GM23338 (cell line): ENCODE results near the gene KMT2C. TPM values are rescaled to one million over a fixed set of nuclear protein-coding genes. Genes with fewer than 3 reads are reported as not detected.

Source experiments
- ATAC-seq: fragments of 200-7000 bp; cut with Tn5 transposase; 3 replicates; pipeline ENCODE4 v1.9.1; 2020
- DNase-seq: peaks from one replicate; pipeline ENCODE4 v3.0.0-alpha.2; 2015; ENCODE audit warnings: low spot score
- H2AFZ ChIP-seq: fragments of 200-600 bp; sonication (generic); 2 replicates; pipeline ENCODE4 v1.8.0; 2016; ENCODE audit warnings: antibody characterized with exemption, mild to moderate bottlenecking, moderate library complexity
- H3F3A ChIP-seq: fragments of 200-600 bp; sonication (generic); replicated peaks from 2 replicates; pipeline ENCODE4 v1.8.0; 2017; ENCODE audit warnings: antibody characterized with exemption, mixed run types, low read depth
- H3K27ac ChIP-seq: fragments of 200-600 bp; sonication (generic); 2 replicates; pipeline ENCODE4 v1.6.1; 2016; ENCODE audit warnings: low read depth
- H3K27me3 ChIP-seq: fragments of 200-600 bp; sonication (generic); 2 replicates; pipeline ENCODE4 v1.8.0; 2016; ENCODE audit warnings: mild to moderate bottlenecking, mixed run types, moderate library complexity; ENCODE audit not compliant: insufficient read depth
- H3K36me3 ChIP-seq: fragments of 200-600 bp; sonication (generic); 2 replicates; pipeline ENCODE4 v1.8.0; 2016; ENCODE audit warnings: mild to moderate bottlenecking; ENCODE audit not compliant: insufficient read depth
- H3K4me1 ChIP-seq: fragments of 200-600 bp; sonication (generic); 2 replicates; pipeline ENCODE4 v1.8.0; 2016; ENCODE audit warnings: mild to moderate bottlenecking, moderate library complexity; ENCODE audit not compliant: insufficient read depth
- H3K4me2 ChIP-seq: fragments of 200-600 bp; sonication (generic); 2 replicates; pipeline ENCODE4 v1.7.1; 2017; ENCODE audit warnings: mixed run types
- H3K4me3 ChIP-seq: fragments of 200-600 bp; sonication (generic); 2 replicates; pipeline ENCODE4 v1.6.1; 2016; ENCODE audit warnings: mixed run types
- H3K79me2 ChIP-seq: fragments of 200-600 bp; sonication (generic); replicated peaks from 2 replicates; pipeline ENCODE4 v1.8.0; 2017; ENCODE audit warnings: mild to moderate bottlenecking; ENCODE audit not compliant: insufficient read depth
- H3K9me2 ChIP-seq: fragments of 200-600 bp; sonication (generic); 2 replicates; pipeline ENCODE4 v1.8.0; 2017; ENCODE audit not compliant: insufficient read depth
- H4K20me1 ChIP-seq: fragments of 200-600 bp; sonication (generic); replicated peaks from 2 replicates; pipeline ENCODE4 v1.8.0; 2017; ENCODE audit warnings: mild to moderate bottlenecking; ENCODE audit not compliant: insufficient read depth
- H3K27ac Mint-ChIP-seq: 2 replicates; pipeline ENCODE4 v1.8.0; 2020; ENCODE audit warnings: inconsistent platforms, mild to moderate bottlenecking, moderate library complexity, mixed read lengths
- H3K27me3 Mint-ChIP-seq: 3 replicates; pipeline ENCODE4 v1.8.0; 2022; ENCODE audit warnings: low read depth, mild to moderate bottlenecking, moderate library complexity, mixed read lengths, inconsistent platforms; ENCODE audit not compliant: insufficient read depth, poor library complexity
- H3K36me3 Mint-ChIP-seq: 3 replicates; pipeline ENCODE4 v1.8.0; 2021; ENCODE audit warnings: low read depth, mild to moderate bottlenecking, inconsistent platforms, moderate library complexity, mixed read lengths
- H3K4me1 Mint-ChIP-seq: 3 replicates; pipeline ENCODE4 v1.8.0; 2020; ENCODE audit warnings: mild to moderate bottlenecking, inconsistent platforms, mixed read lengths
- H3K4me3 Mint-ChIP-seq: 3 replicates; pipeline ENCODE4 v1.8.0; 2021; ENCODE audit warnings: moderate library complexity, mild to moderate bottlenecking, inconsistent platforms, mixed read lengths
- H3K9me3 Mint-ChIP-seq: 3 replicates; pipeline ENCODE4 v1.8.0; 2020; ENCODE audit warnings: moderate library complexity, mild to moderate bottlenecking, inconsistent platforms, mixed read lengths
- EZH2phosphoT487 ChIP-seq: fragments of 200-600 bp; sonication (generic); IDR thresholded peaks from one replicate; pipeline ENCODE4 v1.8.1; 2018; ENCODE audit warnings: antibody characterized with exemption; ENCODE audit not compliant: unreplicated experiment
- JUNB ChIP-seq: IDR thresholded peaks from one replicate; pipeline ENCODE4 v1.6.1; 2016; ENCODE audit warnings: antibody characterized with exemption; ENCODE audit not compliant: unreplicated experiment
- NANOG ChIP-seq: IDR thresholded peaks from 2 replicates; pipeline ENCODE4 v1.6.1; 2016; ENCODE audit warnings: antibody characterized with exemption, borderline replicate concordance
- STAT1 ChIP-seq: IDR thresholded peaks from one replicate; pipeline ENCODE4 v1.6.1; 2016; ENCODE audit warnings: antibody characterized with exemption; ENCODE audit not compliant: unreplicated experiment
- ZNF331 ChIP-seq: fragments of 250-450 bp; sonication (Bioruptor Pico); IDR thresholded peaks from 2 replicates; pipeline ENCODE4 v1.5.0; 2020; ENCODE audit warnings: low read depth, mild to moderate bottlenecking, moderate library complexity
- polyA plus RNA-seq: library from polyadenylated mRNA; unstranded; fragments of >200 nt; fragmentation: Nextera tagmentation; extraction: Ambion mirVana; gene quantifications from 2 replicates; pipeline ENCODE4 v1.2.1, GENCODE V29; 2016
- total RNA-seq: library from RNA; depleted of rRNA; stranded (reverse); fragments of >200 nt; shearing (Covaris generic); gene quantifications from 2 replicates; pipeline ENCODE4 v1.2.3, GENCODE V29; 2014
- TF ChIP-seq, protein P1 (sequence below): IDR thresholded peaks from 2 replicates; pipeline ENCODE4 v1.6.1; 2016; ENCODE audit warnings: antibody characterized with exemption
- TF ChIP-seq, protein P2 (sequence below): IDR thresholded peaks from one replicate; pipeline ENCODE4 v1.6.1; 2018; ENCODE audit warnings: antibody characterized with exemption; ENCODE audit not compliant: unreplicated experiment
- TF ChIP-seq, protein P3 (sequence below), 2 experiments: fragments of 200-600 bp in 1 of 2; sonication (generic) in 1 of 2; conservative IDR thresholded peaks; 2 replicates each; pipeline versions ENCODE4 v1.5.1 to v1.6.1; 2016 to 2017; ENCODE audit warnings: antibody characterized with exemption in 2 of 2, low read depth in 2 of 2, mild to moderate bottlenecking in 2 of 2, moderate library complexity in 1 of 2

Gene KMT2C
- total and polyA plus RNA-seq, 2 experiments from 2014 or later, result 11.4 to 39.0 TPM

DNA sequence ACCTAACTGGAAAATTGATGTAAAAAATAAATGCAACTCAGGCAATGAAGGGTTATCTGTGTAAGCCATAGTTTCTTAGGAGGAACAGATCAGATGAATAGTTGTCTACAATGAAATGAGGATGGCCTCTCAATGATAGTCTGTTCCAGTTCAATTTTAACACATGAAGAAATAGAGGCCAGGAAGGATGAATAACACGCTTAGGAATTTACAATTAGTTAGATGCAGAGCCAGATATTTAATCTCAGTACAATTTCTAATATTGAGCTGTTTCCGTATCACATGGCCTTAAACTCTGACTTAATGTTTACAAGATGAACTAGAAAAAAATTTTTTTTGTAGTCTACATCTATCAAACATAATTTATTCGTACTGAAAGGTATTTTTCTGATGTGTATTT, 233.7 kb downstream of the KMT2C start:
- Histone ChIP-seq H3K4me1 (no peaks in the 10 kb centered on the region), H3K9me2 (no peaks in the 10 kb centered on the region), H3K27ac (no peak overlapping the region), H3K4me2 (no peak overlapping the region), H3K79me2 (no peaks in the 10 kb centered on the region), H3K4me3 (no peak overlapping the region), H2AFZ (no peak overlapping the region), H3K36me3 (no peaks in the 10 kb centered on the region), H3F3A (no peaks in the 10 kb centered on the region), H3K27me3 (no peaks in the 10 kb centered on the region), H4K20me1 (no peaks in the 10 kb centered on the region)
- TF ChIP-seq NANOG (no peak), ZNF331 (CRISPR knock-in tag) (no peak), JUNB (no peak), STAT1 (no peak)
- TF ChIP-seq, protein P1, sequence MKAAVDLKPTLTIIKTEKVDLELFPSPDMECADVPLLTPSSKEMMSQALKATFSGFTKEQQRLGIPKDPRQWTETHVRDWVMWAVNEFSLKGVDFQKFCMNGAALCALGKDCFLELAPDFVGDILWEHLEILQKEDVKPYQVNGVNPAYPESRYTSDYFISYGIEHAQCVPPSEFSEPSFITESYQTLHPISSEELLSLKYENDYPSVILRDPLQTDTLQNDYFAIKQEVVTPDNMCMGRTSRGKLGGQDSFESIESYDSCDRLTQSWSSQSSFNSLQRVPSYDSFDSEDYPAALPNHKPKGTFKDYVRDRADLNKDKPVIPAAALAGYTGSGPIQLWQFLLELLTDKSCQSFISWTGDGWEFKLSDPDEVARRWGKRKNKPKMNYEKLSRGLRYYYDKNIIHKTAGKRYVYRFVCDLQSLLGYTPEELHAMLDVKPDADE, result no peak
- TF ChIP-seq, protein P2, sequence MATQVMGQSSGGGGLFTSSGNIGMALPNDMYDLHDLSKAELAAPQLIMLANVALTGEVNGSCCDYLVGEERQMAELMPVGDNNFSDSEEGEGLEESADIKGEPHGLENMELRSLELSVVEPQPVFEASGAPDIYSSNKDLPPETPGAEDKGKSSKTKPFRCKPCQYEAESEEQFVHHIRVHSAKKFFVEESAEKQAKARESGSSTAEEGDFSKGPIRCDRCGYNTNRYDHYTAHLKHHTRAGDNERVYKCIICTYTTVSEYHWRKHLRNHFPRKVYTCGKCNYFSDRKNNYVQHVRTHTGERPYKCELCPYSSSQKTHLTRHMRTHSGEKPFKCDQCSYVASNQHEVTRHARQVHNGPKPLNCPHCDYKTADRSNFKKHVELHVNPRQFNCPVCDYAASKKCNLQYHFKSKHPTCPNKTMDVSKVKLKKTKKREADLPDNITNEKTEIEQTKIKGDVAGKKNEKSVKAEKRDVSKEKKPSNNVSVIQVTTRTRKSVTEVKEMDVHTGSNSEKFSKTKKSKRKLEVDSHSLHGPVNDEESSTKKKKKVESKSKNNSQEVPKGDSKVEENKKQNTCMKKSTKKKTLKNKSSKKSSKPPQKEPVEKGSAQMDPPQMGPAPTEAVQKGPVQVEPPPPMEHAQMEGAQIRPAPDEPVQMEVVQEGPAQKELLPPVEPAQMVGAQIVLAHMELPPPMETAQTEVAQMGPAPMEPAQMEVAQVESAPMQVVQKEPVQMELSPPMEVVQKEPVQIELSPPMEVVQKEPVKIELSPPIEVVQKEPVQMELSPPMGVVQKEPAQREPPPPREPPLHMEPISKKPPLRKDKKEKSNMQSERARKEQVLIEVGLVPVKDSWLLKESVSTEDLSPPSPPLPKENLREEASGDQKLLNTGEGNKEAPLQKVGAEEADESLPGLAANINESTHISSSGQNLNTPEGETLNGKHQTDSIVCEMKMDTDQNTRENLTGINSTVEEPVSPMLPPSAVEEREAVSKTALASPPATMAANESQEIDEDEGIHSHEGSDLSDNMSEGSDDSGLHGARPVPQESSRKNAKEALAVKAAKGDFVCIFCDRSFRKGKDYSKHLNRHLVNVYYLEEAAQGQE, result no peak
- TF ChIP-seq, protein P3, sequence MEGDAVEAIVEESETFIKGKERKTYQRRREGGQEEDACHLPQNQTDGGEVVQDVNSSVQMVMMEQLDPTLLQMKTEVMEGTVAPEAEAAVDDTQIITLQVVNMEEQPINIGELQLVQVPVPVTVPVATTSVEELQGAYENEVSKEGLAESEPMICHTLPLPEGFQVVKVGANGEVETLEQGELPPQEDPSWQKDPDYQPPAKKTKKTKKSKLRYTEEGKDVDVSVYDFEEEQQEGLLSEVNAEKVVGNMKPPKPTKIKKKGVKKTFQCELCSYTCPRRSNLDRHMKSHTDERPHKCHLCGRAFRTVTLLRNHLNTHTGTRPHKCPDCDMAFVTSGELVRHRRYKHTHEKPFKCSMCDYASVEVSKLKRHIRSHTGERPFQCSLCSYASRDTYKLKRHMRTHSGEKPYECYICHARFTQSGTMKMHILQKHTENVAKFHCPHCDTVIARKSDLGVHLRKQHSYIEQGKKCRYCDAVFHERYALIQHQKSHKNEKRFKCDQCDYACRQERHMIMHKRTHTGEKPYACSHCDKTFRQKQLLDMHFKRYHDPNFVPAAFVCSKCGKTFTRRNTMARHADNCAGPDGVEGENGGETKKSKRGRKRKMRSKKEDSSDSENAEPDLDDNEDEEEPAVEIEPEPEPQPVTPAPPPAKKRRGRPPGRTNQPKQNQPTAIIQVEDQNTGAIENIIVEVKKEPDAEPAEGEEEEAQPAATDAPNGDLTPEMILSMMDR (conservative IDR thresholded peaks at IDR 0.05; ENCODE audit: low read depth in 2 of 2), result no peak
- Mint-ChIP-seq H3K27me3 (no peaks in the 10 kb centered on the region), H3K4me3 (no peak overlapping the region), H3K27ac (no peak overlapping the region), H3K4me1 (no peaks in the 10 kb centered on the region), H3K9me3 (no peaks in the 10 kb centered on the region), H3K36me3 (no peaks in the 10 kb centered on the region; the same call in 2 of the 3 replicates)
- no peak for DNase-seq
- no peak for ATAC-seq

DNA sequence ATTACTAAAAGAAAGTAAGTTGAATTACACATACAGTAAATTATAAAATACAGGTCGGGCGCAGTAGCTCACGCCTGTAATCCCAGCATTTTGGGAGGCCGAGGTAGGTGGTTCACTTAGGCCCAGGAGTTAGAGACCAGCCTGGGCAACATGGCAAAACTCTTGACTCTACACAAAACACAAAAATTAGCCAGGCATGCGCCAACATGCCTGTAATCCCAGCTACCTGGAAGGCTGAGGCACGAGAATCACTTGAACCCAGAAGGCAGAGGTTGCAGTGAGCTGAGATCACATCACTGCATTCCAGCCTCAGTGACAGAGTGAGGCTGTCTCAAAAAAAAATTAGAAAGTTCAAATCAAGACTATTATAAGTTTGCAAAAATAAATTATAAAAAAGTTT, 235.4 kb downstream of the KMT2C start:
- H3K27ac ChIP-seq, result no peak overlapping the region
- TF ChIP-seq ZNF331 (CRISPR knock-in tag), result no peak
- no peak for TF ChIP-seq EZH2phosphoT487
- TF ChIP-seq, protein P3 (conservative IDR thresholded peaks at IDR 0.05; ENCODE audit: low read depth in 2 of 2), result no peak
- TF ChIP-seq JUNB, result no peak

More for the DNA sequence above, 235.4 kb downstream of the KMT2C start:
- no peaks in the 10 kb centered on the region for H3K27me3 Mint-ChIP-seq
- H3K4me2 ChIP-seq, result no peak overlapping the region
- H3K36me3 Mint-ChIP-seq, result no peaks in the 10 kb centered on the region; the same call in 2 of the 3 replicates
- H3F3A ChIP-seq, result no peaks in the 10 kb centered on the region
- no peaks in the 10 kb centered on the region for H3K9me3 Mint-ChIP-seq
- H3K4me1 Mint-ChIP-seq, result no peaks in the 10 kb centered on the region
- no peak overlapping the region for H3K4me3 Mint-ChIP-seq
- no peak for ATAC-seq
- H3K27me3 ChIP-seq, result no peaks in the 10 kb centered on the region
- H3K4me3 ChIP-seq, result no peak overlapping the region
- no peaks in the 10 kb centered on the region for H4K20me1 ChIP-seq
- H3K36me3 ChIP-seq, result peaks cover 4% of the 10 kb centered on the region; the same call in 1 of the 2 replicates
- no peaks in the 10 kb centered on the region for H3K79me2 ChIP-seq
- no peak overlapping the region for H2AFZ ChIP-seq
- H3K27ac Mint-ChIP-seq, result no peak overlapping the region
- no peaks in the 10 kb centered on the region for H3K9me2 ChIP-seq
- no peak for DNase-seq
- H3K4me1 ChIP-seq, result no peaks in the 10 kb centered on the region
